Astrocyte (in vitro differentiated cells and primary cell): Measurements from ENCODE around the gene MUC15.

Experiments
- EZH2 ChIP-seq: IDR thresholded peaks from 2 replicates; pipeline ENCODE4 v1.6.1; 2012; ENCODE audit warnings: mild to moderate bottlenecking, low read length, inconsistent platforms; ENCODE audit not compliant: insufficient read depth
- TF ChIP-seq, protein P1 (sequence below): IDR thresholded peaks from 2 replicates; pipeline ENCODE4 v1.5.1; 2011; ENCODE audit warnings: low read depth, mild to moderate bottlenecking, inconsistent platforms, low read length, moderate library complexity; ENCODE audit not compliant: insufficient read depth

DNA sequence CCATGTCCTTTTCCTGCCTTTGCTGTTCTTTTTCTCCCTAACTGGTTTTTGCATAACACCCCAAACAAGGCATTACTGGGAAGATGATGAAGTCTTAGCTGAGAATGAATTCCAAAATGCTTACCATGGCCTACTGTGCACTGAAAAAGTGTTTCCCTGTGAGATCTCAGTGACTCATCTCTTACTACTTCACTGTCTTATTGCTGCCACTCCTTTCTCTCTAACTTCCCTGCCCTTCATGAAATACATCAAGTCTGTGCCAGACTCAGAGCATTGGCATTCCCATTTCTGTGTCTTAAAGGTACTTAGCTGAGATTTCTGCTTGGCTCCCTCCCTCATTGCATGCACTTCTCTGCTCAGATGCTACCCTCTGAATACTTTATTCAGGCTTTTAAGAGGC, 49.1 kb upstream of the MUC15 start:
- TF ChIP-seq, protein P1, sequence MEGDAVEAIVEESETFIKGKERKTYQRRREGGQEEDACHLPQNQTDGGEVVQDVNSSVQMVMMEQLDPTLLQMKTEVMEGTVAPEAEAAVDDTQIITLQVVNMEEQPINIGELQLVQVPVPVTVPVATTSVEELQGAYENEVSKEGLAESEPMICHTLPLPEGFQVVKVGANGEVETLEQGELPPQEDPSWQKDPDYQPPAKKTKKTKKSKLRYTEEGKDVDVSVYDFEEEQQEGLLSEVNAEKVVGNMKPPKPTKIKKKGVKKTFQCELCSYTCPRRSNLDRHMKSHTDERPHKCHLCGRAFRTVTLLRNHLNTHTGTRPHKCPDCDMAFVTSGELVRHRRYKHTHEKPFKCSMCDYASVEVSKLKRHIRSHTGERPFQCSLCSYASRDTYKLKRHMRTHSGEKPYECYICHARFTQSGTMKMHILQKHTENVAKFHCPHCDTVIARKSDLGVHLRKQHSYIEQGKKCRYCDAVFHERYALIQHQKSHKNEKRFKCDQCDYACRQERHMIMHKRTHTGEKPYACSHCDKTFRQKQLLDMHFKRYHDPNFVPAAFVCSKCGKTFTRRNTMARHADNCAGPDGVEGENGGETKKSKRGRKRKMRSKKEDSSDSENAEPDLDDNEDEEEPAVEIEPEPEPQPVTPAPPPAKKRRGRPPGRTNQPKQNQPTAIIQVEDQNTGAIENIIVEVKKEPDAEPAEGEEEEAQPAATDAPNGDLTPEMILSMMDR: no peak
- no peak for TF ChIP-seq EZH2
